NCI-H1417 (cell line): Measurements from ENCODE around the gene IWS1.
"Not testable (repeated sequence)": the region's sequence is repeated elsewhere in the genome, so short reads cannot be mapped to it uniquely, and the experiment has no call there.

ENCODE experiments used
- DNase-seq, 3 experiments: peaks; one replicate each; lab custom pipeline; 2025; lab: John Stamatoyannopoulos, UW

Gene IWS1

DNA sequence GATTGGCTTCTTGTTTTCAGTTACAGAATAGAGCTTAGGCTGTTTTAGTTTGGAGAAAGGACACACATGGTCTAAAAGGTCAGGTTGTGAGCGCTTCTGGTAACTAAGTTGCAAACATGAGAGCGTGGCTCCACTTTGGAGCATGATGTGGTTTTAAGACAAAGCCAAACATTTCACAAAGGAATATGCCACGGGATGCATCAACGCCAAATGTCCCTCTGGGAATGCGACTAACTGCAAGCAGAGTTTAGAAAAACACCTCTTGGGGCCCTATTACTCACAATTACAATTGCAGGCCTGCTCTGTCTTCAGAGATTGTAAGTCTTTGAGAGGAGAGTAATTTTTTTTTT lies 34.6 kb upstream of the IWS1 start:
- DNase-seq, result no peak

DNA sequence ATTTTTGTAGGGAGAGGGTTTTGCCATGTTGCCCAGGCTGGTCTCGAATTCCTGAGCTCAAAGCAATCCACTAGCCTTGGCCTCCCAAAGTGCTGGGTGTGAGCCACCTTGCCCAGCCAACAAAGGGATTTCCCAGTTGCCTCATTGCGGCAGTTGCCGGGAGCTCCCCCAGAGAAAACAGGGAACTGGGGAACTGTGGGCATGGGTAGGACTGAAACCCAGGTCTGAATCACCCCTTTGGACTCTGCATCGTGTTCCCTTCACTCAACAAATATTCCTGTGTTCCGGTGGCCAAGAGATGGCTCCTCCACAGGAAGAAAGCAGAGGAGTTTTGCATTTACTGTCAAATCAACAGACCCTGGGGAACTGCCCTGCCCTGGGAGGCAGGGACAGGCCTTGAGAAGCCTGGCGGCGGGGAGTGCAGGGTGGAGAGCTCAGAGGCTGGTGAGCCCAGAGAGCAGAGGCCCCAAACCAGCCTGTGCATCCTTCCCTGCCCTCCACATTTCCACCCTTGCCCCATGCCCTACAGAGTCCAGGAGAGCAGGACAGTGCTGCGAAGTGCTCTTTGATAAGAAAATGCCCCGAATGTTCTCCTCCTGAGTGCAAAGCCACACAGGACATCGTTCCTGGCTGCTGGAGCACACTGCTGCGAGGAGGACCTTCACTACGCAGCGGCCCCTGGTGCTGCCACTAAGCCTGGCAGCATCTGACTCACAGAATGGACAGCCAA lies 34.1 kb upstream of the IWS1 start:
- DNase-seq, result no peak

DNA sequence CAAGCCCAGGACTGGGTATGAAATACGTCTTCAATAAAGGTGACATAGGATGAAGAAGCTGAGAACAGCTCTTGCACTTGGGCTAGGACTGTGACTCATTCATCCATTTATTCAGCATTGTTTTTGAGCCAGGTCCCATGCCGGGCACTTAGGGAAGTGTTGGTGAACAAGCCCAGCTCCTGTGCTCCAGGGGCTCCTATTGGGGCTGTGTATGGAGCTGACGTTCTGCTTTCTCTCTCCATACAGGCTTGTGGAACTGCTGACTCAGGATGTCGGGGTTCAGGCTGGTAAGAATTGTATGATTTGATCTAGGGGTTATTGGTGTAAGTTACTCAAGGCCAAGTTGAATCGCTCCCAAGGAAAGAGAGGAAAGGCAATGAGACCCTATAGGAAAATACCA lies 33.2 kb upstream of the IWS1 start:
- no peak for DNase-seq

DNA sequence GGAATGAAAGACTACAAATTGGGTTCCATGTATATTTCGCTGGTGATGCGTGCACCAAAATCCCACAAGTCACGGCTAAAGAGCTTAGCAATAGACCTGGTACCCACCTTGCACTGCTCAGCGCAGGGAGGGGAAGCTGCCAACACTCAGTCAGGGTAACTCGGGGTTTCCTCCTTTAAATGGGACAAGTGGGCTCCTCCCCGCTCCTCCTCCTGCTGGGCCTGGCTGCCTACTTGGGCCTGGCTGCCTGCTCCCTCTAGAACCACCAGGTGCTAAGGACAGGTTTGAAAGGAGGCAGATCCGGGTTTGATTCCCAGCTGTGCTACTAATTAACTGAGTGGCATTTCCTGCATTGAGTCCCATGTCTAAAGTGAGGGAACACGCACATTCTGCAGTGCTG lies 32.6 kb upstream of the IWS1 start:
- DNase-seq, result no peak

DNA sequence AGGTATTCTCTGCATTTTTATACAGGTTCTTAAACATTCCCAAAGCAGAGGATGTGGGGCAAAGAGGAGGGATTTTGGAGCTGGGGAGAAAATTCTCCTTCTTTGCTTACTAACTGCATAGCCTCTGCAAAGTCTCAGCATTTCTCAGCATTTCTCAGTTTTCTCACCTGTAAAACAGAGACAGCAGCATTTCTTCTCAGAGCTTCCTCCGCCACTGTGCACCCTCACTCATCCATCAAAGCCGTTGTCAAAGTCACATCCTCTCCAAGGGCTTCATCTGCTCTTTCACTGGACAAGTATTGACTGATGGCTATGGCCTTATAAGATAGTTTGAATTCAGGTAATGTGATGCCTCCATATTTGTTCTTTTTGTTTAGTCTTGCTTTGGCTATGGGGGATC lies 26.6 kb upstream of the IWS1 start:
- no peak for DNase-seq

DNA sequence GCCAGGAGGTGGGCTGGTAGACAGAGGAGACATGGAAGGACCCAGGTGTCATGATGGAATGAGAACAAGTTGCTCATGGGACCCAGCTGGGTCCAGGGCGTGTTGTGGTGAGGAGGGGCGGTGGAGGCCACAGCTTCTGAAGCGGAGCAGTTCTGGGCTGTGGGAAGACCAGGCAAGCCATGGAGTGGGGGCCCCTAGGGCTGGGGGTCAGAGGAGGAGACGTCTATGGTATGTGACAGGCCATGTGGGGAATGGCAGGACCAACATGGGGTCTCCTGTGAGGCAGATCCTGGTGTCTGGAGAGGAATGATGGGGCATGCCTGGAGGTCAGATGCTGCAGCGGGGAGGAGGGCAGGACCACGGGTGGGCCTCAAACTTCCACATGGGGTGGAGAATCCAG lies 26.0 kb upstream of the IWS1 start:
- DNase-seq, result no peak

DNA sequence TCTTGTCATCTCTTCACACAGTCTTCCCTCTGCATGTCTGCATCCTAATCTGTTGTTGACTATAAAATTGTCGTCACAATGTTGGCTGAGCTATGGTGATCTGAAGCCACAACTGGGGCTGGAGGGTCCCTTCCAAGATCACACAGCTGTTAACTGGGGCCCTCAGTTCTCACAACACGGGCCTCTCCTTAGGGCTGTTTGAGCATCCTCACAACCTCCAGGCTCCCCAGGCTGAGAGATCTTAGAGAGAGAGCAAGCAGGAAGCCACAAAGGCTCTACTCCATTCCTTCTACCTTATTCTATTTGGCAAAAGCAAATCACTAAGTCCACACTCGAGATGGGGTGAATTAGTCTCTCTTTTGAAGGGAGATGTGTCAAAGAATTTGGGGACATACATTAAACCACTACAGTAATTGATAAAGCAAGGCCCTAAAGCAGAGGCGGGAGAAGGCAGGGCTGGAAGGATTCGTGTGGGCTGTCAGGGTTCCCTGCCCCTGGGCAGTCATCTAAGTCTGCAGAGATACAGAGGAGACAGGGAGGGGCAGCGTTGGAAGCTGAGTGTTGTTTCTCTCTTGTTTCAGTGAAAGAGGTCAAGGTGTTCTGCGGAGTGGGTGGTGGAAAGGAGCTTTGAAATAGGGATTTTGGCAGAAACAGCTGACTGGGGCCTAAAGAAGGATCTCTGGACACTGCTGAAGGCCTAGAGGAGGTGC lies 25.1 kb upstream of the IWS1 start:
- no peak for DNase-seq

DNA sequence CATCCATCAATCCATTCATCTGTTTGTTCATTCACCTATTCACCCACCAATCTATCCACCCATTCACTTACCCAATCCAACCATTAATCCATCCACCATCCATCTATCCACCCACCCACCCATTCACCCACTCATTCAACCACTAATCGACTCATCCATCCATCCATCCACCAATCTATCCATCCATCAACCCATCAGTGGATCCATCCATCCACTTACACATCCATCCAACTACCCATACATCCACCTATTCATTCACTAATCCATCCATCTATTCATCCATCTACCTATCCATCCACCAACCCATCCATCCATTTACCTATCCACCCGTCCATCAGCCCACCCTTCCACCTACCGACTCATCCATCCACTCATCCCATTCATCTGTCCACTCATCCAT lies 20.5 kb upstream of the IWS1 start:
- no peak for DNase-seq

DNA sequence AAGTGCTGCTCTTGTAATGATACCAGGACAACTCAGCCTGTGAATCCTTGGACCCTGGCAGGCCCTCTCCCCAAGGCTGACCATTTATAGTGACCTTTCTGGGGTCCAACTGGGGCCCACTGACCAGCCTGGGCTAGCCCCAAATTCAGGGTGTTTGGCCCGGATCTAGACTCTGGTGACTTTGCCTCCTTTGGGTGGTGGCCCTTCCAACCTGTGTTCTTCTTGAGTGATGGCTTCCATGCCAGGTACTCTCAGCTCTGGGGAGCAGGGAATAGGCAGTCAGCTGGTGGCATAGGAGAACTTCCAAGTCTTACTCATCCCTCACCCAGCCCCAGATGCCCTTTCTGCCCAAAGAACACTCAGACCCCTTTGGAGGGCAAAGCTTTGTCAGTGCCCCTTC lies 19.5 kb upstream of the IWS1 start:
- DNase-seq, result no peak

DNA sequence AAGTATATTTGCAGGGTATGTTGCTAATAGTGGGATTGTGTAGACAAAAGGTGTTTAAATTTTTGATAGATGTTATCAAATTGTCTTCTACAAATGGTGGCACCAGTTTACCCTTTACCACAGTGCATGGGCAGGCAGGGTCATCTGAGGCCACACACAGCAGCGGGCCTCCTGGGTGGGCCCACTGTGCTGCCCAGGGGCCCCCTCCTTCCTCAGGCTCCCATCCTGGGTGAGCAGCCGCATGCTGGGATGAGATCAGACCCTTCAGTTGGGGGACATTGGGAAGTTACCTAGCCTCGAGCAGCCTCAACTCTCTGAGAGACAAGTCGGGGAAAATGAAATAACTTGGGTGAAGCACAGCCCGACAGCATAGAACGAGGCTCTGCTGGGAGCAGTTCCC lies 18.9 kb upstream of the IWS1 start:
- DNase-seq, result no peak

DNA sequence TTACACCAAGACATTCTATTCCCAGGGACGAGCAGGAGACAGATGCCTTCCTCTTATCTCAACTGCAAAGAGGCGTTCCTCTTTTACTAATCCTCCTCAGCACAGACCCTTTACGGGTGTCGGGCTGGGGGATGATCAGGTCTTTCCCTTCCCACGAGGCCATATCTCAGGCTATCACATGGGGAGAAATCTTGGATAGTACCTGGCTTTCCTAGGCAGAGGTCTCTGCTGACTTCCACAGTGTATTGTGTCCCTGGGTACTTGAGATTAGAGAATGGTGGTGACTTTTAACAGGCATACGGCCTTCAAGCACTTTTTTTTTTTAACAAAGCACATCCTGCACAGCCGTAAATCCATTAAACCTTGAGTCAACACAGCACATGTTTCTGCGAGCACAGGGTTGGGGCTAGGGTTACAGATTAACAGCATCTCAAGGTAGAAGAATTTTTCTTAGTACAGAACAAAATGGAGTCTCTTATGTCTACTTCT lies 16.8 kb upstream of the IWS1 start:
- peak in 1 of 3 experiments; percentile 32 for DNase-seq

DNA sequence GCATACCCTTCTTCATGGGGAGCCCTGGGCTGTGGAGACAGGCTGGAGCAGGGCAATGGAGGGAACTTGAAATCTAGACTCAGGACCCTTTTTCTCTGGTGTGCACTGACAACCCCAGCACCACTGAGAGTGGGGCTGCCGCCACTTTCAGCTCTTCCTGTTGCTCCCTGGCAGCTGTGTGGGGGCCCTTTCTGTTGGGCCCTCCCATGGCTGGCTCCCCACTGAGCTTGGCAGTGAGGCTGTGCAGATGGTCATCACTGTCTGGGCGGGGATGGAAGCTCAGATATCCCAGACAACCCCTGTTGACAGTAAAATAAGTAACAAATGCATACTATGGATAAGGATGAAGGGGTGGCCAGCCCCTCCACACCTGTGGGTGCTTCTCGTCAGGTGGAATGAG lies 15.9 kb upstream of the IWS1 start:
- DNase-seq, result no peak

DNA sequence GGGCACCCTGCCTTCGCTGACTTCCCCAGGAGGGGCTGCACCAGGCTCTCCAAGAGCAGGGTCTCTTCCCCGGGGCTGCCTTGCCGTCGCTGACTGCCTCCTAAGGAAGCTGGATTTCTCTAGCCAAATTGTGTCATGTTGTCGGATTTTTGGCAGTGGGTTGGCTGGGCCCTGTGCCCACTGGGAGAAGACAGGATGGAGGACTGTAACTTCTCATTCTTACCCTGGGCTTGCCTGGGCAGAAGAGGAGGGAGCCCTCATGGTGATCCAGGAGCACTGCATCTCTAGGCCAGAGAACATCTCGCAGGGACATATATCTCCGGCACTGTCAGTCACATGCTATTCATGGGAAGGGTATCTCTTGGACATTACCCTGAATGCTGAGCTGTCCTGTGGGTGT lies 15.5 kb upstream of the IWS1 start:
- DNase-seq, result no peak

DNA sequence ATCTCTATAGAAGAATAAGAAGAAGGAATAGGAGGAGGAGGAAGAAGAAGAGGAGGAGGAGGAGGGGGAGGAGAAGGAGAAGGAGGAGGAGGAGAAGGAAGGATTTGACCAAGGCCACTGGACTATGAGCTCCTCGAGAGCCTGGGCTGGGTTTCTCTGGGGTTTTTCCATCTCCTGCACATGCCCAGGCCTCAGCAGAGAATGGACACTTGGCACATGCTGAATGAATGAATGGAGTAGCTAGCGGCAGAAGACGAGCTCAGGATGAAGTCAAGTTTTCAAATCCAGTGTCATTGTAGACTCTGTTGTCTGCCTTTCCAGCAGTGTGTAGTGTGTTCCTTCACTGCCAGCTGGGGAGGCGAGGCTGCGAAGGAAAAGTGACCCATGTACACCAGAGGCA lies 11.4 kb upstream of the IWS1 start:
- no peak for DNase-seq

DNA sequence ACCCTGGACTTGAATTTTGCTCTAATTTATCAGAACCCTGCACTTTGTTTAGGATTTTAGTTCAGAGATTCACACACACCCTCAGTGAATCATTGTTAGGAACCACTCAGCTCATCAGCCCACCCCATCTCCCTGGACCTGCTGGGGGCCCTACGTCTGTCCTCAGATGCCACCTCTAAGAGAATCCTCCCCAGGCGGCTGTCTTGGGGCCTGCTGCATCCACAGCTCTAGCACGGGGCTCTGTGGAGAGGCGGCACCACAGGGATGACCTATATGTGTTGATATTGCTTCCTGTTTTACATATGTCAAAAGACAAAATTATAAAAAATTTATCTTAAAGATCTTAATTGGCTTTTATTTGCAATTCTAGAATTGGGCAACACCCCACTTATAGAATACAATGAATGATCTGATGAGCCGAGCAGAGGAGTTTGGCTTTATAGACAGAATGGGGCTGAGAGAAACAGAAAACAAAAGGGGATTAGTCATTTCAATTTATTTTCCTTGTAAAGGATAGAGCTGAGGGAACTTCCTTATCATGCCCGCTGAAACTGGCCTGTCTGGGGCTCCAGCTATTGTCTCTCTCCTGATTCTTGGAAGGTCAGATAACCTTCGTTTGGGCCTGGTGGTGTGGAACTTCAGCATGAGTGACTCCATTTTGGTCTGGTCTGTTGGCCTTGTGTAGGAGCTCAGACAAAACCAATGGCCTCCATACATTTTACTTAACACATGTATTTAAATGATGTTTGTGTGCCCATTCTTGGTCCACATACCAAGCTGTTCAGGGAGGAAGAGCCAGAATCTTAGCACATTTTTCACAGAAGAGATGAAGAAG lies 10.6 kb upstream of the IWS1 start:
- no peak for DNase-seq

DNA sequence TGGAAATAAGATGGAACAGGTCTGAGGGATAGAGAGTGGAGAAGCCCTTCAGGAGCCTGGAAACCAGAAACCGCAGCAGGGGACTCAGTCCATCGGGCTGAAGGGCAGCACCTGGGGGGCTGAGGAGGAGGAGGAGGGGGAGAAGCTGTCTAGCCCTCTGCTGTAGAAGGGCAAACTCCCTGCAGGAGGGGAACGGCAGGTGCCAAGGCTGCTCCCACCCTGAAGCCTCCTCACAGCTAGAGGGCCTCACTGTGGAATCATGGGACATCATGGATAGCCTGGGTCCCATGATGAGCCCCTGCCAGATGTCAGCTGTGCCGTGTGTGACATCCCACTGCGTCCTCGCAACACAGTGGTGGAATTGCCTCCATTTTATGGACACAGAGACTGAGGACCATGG lies 9.6 kb upstream of the IWS1 start:
- no peak for DNase-seq

DNA sequence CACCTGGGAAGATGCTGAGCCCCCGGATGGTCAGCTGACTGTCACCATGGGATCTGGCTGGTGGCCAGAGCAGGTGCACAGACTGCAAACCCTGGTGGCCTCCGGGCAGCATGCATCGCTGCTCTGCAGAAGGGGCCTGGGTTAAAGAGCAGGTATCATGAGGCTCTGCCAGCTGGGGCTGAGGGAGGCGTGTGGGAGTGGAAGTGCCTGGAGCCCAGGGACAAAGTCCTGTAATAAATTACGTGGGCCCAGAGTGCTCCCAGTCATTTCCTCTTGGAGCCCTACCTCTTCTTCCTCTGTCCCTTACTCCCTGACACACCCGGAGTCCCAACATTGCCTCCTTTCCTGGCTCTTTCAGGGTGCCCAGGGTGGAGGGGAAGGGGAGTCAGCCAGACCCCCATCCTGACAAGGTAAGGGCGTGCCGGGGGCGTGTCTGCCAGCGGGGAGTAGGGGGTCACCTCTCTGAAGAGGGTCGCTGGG lies 9.2 kb upstream of the IWS1 start, which contains the start of gene MYO7B:
TSS of gene MYO7B (plus strand) at position 262 of the 480 bp plus-strand sequence. CDS start 24,040 bp downstream, outside the sequence.
- DNase-seq, result peak in 2 of 3 experiments; percentile 27 to 66

DNA sequence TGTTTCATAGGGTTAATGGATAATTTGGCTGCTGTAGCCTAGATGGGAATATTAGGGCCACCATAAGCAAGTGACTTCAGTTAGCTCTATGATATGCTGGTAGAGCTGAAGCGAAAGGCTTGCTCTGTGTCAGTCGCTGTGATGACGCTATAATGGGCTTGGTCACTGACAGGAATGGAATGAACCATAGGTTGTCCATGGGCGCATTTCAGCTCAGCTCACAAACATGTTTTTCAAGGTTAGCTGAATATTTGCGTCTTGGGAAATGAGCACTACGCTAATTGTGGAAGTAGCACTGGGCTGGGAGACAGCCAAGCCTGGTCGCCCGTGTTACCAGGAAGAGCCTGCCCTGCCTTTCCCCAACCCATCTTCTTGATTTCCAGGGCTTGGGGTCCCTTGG lies 6.0 kb upstream of the IWS1 start:
- no peak for DNase-seq

DNA sequence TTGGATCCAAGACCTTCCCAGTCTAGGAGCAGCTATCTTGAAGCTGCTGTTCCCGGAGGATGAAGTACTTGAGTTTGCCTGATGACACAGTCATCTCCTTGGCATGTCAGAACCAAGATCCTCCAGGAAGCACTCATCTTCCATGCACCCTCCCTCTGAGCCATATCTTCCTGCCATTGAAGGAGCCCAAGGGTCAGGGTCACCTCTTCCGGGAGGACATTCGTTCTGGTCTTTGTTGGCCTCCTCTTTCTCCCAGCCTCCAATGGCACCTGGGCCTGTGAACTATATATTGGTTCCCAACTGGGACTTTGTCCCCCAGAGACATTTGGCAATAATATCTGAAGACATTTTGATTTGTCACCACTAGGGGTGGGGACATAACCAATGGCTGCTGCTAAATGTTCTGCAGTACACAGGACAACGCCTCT lies 4.9 kb upstream of the IWS1 start:
- DNase-seq, result no peak

DNA sequence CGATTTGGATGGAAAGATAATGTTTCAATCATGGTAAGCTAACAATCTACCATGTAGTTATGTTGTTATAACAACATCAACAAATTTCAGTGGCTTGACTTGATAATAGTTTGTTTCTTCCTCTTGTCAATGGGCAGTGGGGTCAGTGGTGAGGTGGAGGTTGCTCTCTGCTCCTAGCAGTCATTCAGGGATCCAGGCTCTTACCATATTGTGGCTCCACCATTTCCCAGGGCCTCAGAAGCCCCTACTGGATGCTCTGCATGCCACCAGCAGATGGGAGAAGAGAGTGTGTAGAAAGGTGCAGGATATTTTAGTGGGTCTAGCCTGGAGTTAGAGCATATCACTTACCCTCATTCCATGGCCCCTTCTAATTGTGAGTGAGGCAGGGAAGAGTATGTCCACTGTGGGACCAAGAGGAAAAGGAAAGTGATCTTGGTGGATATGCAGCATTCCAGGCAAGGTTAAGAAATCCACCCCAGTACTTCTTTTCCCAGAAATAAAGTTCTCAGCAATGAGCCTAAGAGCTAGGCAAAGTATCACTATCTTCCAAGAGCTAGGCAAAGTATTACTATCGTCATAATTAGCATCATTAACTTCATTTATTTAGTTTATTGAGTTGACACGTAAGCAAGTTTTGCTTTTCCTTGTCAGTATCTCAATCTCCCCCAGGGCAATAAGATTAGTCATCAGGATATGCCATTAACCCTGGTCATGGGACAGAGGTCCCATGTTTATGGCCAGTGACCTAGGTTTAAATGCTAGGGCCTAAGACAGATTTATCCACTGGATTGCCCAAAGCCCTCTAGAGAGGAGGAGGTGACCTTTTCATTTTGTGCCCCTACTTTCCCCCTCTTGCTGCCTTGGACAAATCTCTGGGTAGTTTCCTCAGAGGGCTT lies 4.2 kb upstream of the IWS1 start:
- DNase-seq, result no peak

DNA sequence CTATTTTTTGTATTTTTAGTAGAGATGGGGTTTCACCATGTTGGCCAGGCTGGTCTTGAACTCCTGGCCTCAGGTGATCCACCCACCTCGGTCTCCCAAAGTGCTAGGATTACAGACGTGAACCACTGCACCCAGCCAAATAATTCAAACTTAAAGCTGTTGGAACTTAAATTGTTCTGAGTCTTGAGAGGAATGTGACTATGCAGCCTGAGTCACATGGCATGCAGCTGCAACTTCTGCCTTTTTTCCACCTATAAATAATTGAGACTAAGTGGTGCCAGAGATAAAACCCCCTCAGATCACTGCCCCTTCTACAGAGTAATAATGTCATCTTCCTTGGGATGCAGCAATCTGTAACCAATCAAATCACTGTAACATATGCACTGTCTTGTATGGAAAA lies 3.1 kb upstream of the IWS1 start:
- not testable (repeated sequence) for DNase-seq

DNA sequence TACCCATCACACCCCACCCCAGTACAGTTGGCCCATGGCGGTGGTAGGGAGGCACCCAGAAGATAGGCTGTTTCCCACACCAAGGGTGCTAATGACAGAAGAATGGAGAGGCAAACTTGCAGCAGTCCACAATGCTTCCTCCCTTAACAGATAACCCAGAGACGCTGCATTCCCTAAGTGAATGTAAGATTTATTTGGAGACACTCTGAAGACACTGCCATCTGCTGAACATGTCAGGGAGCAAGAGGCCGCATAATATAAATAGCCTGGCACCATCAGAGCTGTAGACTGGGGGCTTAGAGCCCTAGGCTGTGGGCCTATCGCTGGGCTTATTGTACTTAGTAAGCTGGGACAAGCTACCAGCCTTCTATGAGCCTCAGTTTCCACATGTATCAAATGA lies 2.2 kb upstream of the IWS1 start:
- no peak for DNase-seq
